Fibroblast of skin of scalp (primary cell): ENCODE results near the gene PAK6.
A peak's percentile ranks its signal among the peaks of the same experiment; 100 is the strongest.

Experiments used
- DNase-seq: peaks from one replicate; pipeline ENCODE4 v3.0.0-alpha.2; 2013

Gene PAK6

GRCh38 chr15:40278026-40278425 is 39.2 kb downstream of the PAK6 start:
- DNase-seq = no peak

- peak; percentile 47 for DNase-seq
Observed at GRCh38 chr15:40279437-40280141, 40.7 kb downstream of the PAK6 start.

DNA sequence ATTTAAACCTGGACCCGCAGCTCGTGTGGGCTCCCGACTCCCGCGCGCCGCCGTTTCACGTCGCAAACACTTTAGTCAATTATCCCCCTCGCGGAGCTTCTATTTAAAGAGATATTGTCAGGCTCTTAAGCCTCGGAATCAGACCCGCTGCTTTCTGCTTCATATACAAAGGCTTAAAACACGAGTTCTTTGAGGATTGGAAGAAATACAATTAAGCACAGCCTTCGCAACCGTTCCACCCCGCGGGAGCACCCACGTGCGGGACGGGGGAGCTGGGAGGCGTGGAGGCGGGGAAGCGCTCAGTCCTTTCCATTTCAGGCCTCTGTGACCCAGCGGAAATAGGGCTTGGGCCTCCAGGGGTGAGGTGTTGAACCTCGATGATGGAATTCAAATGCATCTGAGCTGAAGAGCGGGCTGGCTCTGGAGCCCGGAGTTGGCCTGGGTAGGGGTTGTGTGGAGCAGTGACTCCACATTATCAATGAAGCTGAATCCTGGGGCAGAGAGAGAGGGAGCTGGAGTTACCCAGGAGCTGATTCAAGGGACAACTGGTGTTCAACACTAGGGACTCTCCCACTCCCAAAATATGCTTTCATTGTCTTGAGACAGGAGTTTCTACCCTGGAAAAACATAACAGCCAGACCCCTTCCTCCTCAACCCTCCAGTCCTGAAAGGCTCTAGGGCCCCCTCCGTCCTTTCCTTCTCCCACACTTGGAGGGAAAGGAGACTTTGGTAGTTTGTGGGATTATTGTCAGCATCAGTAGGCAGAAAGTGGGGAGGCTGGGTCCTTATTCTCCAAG is 41.6 kb downstream of the PAK6 start:
- no peak for DNase-seq

DNA sequence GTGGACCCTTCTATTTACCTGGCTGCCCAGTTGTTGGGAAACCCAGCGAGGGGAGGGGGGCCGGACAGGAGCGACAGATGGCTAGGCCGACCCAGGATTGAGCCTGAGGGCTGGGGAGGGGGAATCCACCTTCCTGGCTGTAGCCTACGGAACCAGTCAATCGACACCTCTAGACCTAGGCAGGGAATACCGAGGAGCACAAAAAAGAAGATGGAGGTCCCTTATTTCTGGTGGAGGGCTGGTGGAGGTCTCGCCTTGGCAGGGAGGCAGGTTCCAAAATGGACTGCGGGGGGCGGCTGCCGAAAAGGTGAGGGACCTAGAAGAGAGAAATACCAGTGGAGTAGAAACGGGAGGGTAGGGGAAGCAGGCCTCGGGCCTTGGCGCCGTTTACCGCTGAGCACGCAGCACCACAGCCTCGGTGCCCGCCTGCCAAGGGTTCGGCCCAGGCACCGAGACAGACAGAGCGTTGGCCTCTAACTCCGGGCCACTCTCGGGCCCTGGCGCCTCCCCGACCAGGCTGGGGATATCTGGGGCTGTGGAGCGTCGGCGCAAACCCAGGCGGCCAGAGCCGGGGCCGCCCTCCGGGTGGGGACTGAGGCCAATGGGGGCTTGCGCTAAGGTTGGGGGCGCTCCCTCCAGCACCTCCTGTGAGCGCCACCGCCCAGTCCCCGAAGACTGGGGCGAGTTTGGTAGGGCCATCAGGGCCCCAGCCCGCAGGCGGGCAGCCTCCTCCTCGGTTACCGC is 42.4 kb downstream of the PAK6 start:
- DNase-seq = no peak

GRCh38 chr15:40281801-40282146 is 42.9 kb downstream of the PAK6 start:
- no peak for DNase-seq

DNA sequence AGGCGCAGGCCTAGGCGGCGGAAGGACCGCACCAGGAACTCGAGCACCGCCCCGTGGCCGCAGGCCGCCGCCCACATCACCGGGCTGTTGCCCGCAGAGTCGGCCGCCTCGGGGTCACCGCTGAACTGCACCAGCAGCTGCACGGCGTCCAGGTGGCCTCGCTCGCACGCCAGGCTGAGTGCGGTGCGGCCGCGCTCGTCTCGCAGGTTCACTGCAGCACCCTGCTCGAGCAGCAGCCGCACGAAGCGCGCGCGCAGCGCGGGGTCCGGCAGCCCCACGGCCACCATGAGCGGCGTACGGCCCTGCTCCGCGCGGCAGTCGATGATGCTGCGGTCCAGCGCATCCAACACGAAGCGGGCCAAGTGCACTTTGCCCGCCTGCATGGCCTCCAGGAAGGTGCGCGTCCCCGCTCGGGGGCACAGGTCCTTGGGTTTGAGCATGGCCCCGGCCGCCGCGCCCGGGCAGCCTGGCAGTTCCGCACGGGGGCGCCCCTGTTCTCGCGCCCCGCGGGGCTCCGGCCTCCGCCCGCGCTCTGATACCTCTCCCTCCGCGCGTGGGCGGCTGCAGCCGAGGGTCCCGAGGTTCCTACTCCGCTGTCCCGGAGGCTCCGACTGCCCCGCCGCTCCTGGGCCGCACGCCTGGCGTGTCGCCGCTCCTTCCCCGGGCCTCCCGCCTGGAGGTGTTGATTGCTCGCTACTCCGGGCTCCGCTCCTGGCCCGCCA is 43.4 kb downstream of the PAK6 start:
- no peak for DNase-seq

- DNase-seq = no peak
Observed at GRCh38 chr15:40282869-40283614, 44.2 kb downstream of the PAK6 start, which contains the start of gene ANKRD63. Gene ANKRD63, minus strand, starts transcription at chr15:40283064. Its CDS starts 478 bp downstream, at chr15:40282586.

DNA sequence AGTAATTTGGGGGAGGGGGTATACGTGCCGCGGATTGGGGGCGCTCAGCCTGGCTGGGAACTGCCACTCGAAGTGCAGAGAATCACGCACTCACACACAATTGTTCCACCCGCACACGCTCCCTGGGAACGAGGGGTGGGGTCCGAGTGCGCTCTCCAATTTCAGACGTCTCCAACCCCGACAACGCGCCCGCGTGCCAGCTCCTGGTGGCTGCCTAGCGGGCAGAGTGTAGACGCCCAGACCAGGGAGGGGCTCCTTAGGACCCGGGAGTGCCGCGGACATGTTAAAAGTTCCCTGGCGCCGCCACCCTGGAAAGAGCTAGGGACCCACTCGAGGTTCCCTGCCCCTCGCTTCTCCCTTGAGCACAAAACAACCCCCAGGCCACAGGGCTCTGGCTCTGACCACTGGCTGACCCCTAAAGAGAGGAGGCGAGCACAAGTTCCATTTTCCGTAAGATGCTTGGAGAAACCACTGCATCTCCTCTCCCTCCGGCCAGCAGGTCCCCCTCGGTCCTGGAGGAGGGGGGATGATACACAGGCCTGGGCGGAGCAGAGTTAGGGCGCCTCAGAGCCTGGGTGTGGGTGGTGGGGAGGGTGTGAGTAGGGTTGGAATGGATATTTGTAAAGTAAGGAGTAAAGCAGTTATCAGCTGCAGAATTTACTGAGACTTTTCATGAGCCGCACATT is 44.9 kb downstream of the PAK6 start:
- no peak for DNase-seq

GRCh38 chr15:40285151-40285550 is 46.3 kb downstream of the PAK6 start:
- peak; percentile 38 for DNase-seq

GRCh38 chr15:40285554-40286011 is 46.7 kb downstream of the PAK6 start:
- DNase-seq = no peak

DNA sequence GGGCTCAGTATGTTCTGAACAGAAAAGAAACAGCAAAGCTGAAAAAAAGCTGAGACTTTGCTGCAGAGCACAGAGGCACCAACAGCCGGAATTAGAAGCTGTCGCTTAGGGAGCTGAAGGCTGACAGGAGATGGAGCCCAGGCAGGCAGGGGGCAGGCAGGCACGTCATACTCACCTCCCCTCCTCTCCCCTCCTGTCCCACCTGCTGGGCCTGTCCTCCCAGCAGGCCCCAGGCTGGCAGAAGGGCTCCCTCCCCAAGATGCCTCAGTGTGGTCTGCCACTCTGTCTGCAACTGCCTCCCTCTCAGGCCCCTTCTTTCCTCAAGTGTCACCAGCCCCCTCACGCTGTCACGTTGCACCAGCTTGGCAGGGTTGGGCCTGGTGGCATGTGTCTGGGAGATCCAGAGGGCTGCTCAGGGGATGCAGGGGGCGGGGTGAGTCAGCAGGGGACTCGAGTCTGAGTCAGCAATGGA is 47.2 kb downstream of the PAK6 start:
- no peak for DNase-seq

DNA sequence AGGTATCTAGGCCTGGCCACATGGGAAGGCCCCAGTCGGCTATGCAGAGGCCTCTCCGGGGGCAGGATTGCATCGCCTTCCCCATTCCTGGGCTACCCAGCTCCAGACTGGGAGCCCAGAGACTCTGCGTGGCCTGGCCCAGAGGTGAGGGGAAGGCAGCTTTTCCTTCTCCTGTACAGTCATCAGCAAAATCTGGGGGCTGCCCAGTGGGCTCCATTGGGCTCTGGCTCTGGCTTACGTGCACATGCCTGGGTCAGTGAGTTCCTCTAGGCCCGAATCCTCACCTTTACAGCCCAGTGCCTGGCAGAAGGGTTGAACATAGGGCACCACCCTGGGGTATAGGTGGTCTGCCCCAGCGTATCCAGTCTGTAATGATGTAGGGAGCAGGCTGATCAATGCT is 47.9 kb downstream of the PAK6 start:
- no peak for DNase-seq

DNA sequence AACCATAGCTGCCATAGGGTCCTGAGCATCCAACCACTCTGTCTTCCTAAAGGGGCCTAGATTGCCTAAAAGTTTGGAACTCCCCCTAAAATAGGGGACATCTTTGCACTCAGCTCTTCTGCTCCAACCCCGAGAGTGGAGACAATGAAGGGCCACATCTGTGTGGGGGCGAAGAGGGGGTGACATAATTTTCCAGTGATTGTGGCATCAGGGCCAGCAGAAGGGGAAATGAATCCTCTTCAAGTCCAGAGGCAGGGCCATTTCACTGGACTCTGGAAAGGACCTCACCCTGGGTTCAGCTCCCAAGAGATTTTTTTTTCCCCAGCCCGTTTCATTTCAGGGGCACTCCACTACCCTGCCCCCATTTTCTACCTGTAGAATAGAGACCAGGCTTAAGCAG is 48.6 kb downstream of the PAK6 start:
- no peak for DNase-seq

DNA sequence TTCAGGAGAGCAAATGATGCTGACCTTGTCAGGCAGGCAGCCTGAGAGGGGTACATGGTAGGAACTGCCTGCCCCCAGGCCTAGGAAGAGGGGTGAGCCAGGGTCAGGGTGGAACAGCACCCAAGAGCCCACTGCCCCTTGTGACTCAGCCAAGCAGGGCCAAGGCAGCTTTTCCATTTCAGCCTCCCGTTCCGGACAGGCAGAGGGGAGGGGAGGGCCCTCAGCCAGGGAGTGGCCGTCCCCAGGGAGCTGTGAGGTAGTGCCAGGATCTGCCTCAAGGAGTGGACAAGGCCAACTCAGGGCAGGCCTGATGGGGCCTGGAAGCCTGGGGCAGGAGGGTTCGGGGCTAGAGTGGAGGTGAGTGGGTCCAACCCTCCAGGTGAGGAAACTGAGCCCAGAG is 49.1 kb downstream of the PAK6 start:
- no peak for DNase-seq

GRCh38 chr15:40289140-40289775 is 50.4 kb downstream of the PAK6 start:
- DNase-seq = no peak

DNA sequence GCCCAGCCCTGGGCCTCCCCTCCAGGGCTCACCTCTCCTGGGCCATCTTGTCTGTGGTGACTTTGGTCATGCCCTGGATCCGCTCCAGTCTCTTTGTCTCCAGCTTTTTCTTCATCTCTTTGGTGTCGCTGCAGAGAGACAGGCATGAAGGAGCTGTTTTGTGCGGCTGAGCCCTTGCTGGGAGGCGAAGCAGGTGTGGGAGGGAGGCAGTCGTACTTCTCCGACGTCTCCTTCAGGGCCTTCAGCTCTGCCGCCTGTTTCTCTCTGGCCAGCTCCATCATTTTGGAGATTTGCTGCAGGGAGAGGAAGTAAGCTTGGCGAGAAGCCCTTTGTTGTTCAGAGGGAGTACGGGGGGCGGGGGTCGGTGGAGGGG is 51.7 kb downstream of the PAK6 start:
- no peak for DNase-seq

GRCh38 chr15:40290918-40291574 is 52.2 kb downstream of the PAK6 start:
- DNase-seq = peak; percentile 60

DNA sequence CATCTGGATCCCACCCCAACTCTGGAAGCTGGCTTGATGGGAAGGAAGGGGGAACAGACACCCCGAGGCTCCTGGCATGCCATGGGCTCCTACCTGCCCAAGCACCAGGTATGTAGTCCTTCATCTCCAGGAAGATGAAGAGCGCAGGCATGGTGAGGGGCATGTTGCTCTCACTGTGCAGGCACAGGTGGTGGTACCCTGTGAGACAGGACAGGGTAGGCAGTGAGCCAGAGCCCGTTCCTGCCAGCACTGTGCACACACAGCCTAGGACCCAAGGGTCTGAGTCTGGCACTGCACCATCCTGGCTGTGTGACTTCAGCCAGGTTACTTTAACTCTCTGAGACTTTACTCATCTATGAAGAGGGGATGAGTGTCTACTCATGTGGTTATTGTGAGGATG is 53.4 kb downstream of the PAK6 start:
- DNase-seq = no peak

GRCh38 chr15:40293006-40293405 is 54.1 kb downstream of the PAK6 start:
- no peak for DNase-seq
